GM18909 (cell line): ENCODE data around the gene FAM20A.

Source experiments
- ATAC-seq: cut with Tn5 transposase; IDR thresholded peaks from one replicate; pipeline ENCODE4 v1.9.1; 2021; ENCODE audit warnings: mild to moderate bottlenecking; ENCODE audit not compliant: unreplicated experiment, poor library complexity

Gene FAM20A

DNA sequence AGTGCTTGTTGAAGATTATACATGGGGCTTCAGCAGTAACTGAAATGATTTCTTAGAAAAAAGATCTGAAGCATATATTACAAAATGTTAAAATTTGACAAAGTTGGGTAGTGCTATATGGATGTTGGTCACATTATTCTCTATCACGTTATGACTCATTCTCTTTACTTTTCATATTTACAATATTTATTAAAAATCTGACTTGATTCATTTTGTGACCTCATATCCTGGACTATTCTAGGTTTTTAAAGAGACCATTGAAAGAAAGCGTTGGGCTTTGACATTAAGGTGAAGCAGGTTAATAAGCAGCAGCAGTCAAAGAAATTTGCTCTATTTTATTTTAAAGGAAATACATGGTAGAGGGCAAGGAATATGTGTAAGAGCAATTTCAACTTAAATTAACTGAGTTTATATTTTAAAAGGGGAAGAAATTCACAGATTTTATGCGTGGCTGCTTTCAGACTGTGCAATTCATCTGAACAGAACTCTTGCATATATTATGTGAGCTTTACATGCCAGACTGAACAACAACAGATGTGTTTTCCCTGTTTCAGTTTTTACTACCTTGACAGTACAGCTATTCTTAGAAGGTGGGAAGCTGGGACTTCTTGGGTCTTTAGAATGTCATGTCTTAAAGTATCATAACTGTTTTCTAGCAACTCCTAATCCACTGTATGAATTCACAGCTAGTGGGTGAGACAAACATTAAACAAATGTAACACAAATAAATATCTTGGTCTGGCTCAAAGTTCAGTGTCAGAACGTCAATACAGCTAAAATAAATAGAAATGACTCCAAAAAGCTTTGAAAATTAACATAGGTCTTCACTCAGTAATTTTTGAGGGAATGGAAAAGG, 10.4 kb upstream of the FAM20A start:
- ATAC-seq, result no peak

- no peak for ATAC-seq
These were observed 9.4 kb upstream of the FAM20A start for GRCh38 chr17:68610554-68610953.

DNA sequence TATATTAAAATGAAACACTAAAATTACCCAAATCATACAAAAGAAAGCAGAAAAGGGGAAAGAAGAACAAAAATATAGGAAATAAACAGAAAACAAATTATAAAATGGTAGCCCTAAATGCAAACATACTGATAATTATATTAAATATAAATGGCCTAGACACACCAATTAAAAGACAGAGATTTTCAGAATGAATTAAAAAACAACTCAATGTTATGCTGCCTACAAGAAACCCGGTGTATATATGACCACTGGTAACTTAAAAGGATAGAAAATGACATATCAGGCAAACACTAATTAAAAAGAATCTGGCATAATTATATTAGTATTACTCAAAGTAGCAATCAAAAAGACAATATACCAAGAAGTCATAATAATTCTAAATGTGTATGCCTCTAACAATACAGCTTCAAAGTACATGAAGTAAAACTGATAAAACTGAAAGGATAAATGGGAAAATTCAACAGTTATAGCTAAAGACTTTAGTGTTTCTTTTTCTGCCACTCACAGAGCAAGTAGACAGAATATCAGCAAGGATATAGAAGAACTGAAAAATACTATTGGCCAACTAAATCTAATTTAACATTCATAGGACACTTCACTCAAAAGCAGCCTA, 7.5 kb upstream of the FAM20A start:
- ATAC-seq, result no peak

- no peak for ATAC-seq
These were observed 5.5 kb upstream of the FAM20A start for GRCh38 chr17:68606451-68607307.

DNA sequence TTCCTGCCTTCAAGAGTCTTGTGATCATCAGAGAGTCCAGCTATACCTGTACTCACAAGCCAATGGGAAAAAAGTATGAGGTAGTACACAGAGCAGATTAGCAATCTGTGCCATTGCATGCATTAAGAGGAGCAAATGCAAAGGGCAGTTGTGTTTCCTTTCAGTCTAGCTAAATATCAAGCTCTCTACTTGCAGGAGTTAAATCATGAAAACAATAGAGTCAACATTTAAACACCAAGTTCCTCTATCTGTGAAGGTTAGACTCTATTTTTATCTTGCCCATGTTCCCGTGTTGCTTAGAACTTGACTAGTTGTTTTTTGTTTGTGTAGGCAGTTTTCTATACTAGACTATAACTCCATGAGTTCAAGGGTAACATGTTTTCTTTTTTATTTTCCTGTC, 4.7 kb upstream of the FAM20A start:
- ATAC-seq, result no peak

GRCh38 chr17:68603656-68604055, 2.5 kb upstream of the FAM20A start:
- ATAC-seq, result no peak

- ATAC-seq, result no peak
These were observed 1.9 kb upstream of the FAM20A start for GRCh38 chr17:68603027-68603426.

DNA sequence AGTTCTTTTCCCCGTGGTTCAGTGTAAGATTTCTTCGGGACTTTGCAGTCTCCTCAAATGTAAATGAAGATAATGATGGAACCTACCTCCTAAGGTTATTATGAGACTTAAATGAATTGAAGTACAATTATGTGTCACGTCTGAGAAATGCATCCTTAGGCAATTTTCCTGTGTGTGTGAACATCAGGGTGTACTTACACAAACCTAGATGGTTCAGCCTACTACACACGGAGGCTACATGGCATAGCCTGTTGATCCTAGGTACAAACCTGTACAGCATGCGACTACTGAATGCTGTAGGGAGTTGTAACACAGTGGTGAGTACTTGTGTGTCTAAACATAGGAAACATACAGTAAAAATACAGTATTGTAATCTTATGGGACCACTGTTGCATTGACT, 1.1 kb upstream of the FAM20A start:
- no peak for ATAC-seq

GRCh38 chr17:68601565-68602288, 560 bp upstream of the FAM20A start:
- ATAC-seq, result no peak

- ATAC-seq, result no peak
These were observed 868 bp downstream of the FAM20A start for GRCh38 chr17:68600067-68600930.

- no peak for ATAC-seq
These were observed 1.6 kb downstream of the FAM20A start for GRCh38 chr17:68599552-68600066.

GRCh38 chr17:68599091-68599490, 2.1 kb downstream of the FAM20A start:
- no peak for ATAC-seq

DNA sequence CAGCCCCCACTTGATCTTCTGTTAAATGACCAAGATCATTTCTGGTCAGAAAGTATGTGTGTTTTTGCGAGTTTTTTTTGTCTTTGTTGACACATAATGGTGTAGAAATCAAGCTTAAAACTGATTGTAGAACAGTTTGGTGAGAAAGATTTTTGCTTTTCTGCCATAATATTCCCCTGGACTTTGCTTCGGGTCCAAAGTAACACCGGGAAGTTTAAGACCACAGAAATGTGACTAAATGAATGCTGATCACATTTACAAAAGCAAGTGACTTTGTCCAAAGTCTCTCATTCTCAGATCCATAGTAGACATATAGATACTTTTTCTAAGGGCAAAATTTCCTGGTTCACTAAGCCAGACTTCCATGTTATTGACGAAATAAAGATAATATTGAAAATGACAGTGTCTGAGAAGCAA, 2.6 kb downstream of the FAM20A start:
- no peak for ATAC-seq

- no peak for ATAC-seq
These were observed 3.1 kb downstream of the FAM20A start for GRCh38 chr17:68598074-68598473.

- ATAC-seq, result no peak
These were observed 4.7 kb downstream of the FAM20A start for GRCh38 chr17:68596411-68596945.

DNA sequence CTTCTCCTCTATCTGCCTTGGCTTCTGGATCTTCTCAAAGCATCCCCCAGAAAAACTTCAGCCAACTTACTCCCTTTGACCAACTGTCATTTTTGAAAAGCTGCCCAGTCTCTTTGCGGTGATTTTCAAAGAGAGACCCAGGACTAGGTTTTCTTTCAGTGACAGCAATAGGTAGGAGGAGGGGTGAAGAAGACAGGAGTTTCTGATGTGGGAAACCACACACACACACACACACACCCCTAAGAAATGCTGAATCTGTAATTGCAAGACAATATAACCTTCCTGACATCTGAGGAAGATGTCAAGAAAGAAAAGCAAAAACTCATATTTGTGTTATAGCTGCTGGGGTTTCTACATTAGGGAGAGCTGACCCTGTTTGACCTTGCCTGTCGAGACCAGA, 5.2 kb downstream of the FAM20A start:
- no peak for ATAC-seq

GRCh38 chr17:68595496-68595895, 5.7 kb downstream of the FAM20A start:
- ATAC-seq, result no peak

DNA sequence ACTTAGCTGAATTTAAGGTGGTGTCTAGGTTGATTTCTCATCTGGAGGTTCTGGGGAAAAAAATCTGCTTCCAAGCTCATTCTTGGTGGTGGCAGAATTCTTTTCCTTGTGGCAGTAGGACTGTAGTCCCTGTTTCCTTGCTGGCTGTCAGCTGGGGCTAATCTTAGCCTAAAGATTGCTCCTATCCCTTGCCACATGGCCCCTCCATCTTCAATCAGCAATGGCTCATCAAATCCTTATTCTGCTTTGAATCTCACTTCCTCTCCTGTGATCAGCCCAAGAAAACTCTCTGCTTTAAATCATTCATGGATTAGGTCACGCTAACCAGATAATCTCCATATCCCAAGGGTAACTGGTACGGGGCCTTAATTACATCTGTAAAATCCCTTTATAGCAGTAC, 6.6 kb downstream of the FAM20A start:
- ATAC-seq, result no peak
